HCT116 (cell line): ENCODE measurements around the gene CFAP58. TPM values are rescaled to one million over a fixed set of nuclear protein-coding genes. Genes with fewer than 3 reads are reported as not detected.

Experiments
- ATAC-seq: fragments of 200-7000 bp; cut with Tn5 transposase; 2 replicates; pipeline ENCODE4 v1.9.1; 2020; ENCODE audit warnings: mild to moderate bottlenecking, moderate library complexity
- BruUV-seq: library from RNA; stranded (reverse); fragments of 400-500 nt; replicated peaks from 2 replicates; lab custom pipeline; 2021; lab: Mats Ljungman, UMichigan
- CTCF ChIA-PET: fragments of 300-600 bp; sonication (Branson Sonifier 250); formaldehyde crosslinking; loops from one replicate; lab custom pipeline; 2021; ENCODE audit warnings: antibody characterized with exemption; lab: Charles Lee
- POLR2A ChIA-PET: fragments of 300-600, 350-600 bp; sonication (Branson Sonifier 250); formaldehyde crosslinking; loops from one replicate; lab custom pipeline; 2021; ENCODE audit warnings: antibody characterized with exemption; lab: Charles Lee
- RAD21 ChIA-PET, 2 experiments: fragments of 300-600 bp; sonication (Branson Sonifier 250); formaldehyde crosslinking; loops; one replicate each; lab custom pipeline; 2023; ENCODE audit warnings: low total read pairs in 2 of 2; ENCODE audit not compliant: uncharacterized antibody in 2 of 2, unreplicated experiment in 2 of 2, low non-redundant PET in 1 of 2; lab: Charles Lee
- DNase-seq: peaks from one replicate; pipeline ENCODE4 v3.0.0-alpha.2; 2010; ENCODE audit warnings: low read depth, low spot score
- H2AFZ ChIP-seq: fragments of 200-600 bp; shearing (Covaris generic), sonication (generic); 2 replicates; pipeline ENCODE4 v1.6.1; 2017; ENCODE audit warnings: low read depth, mixed run types, mixed read lengths, antibody characterized with exemption, low read length; ENCODE audit not compliant: poor library complexity, severe bottlenecking
- H3K27ac ChIP-seq: 2 replicates; pipeline ENCODE4 v1.5.1; 2012; ENCODE audit warnings: low read depth, low read length
- H3K27me3 ChIP-seq: fragments of 200-600 bp; sonication (generic); 2 replicates; pipeline ENCODE4 v1.6.1; 2016; ENCODE audit warnings: mixed run types, low read length, mixed read lengths; ENCODE audit not compliant: insufficient read depth
- H3K36me3 ChIP-seq, 2 experiments: fragments of 200-500 bp in 1 of 2; fragments of 200-600 bp in 1 of 2; sonication (Bioruptor generic) in 1 of 2; sonication (generic) in 1 of 2; 2 replicates each; pipeline versions ENCODE4 v1.5.1 to v1.6.1; 2014 to 2016; ENCODE audit warnings: low read length in 2 of 2, inconsistent platforms in 1 of 2, mixed read lengths in 1 of 2, mixed run types in 1 of 2; ENCODE audit not compliant: insufficient read depth in 2 of 2, control insufficient read depth in 1 of 2
- H3K4me1 ChIP-seq, 2 experiments: fragments of 200-600 bp in 1 of 2; sonication (generic) in 1 of 2; 2 replicates each; pipeline versions ENCODE4 v1.5.1 to v1.6.1; 2012 to 2017; ENCODE audit warnings: low read length in 2 of 2, inconsistent platforms in 1 of 2, mild to moderate bottlenecking in 1 of 2, mixed read lengths in 1 of 2, mixed run types in 1 of 2, moderate library complexity in 1 of 2; ENCODE audit not compliant: insufficient read depth in 2 of 2, control insufficient read depth in 1 of 2
- H3K4me2 ChIP-seq: fragments of 200-600 bp; sonication (generic); 2 replicates; pipeline ENCODE4 v1.6.1; 2017; ENCODE audit warnings: mixed run types, low read length, mixed read lengths
- H3K4me3 ChIP-seq, 2 experiments: fragments of 200-600 bp in 1 of 2; sonication (generic) in 1 of 2; replicated peaks in 1 of 2; 2 replicates each; pipeline ENCODE4 v1.5.1; 2011 to 2016; ENCODE audit warnings: low read length in 2 of 2, control low read depth in 1 of 2, low read depth in 1 of 2, mild to moderate bottlenecking in 1 of 2, mixed read lengths in 1 of 2, mixed run types in 1 of 2
- H3K79me2 ChIP-seq: fragments of 200-600 bp; sonication (generic); 2 replicates; pipeline ENCODE4 v1.6.1; 2017; ENCODE audit warnings: mild to moderate bottlenecking, mixed run types, low read length, moderate library complexity, mixed read lengths; ENCODE audit not compliant: insufficient read depth
- H3K9ac ChIP-seq: fragments of 200-600 bp; sonication (generic); 2 replicates; pipeline ENCODE4 v1.6.1; 2016; ENCODE audit warnings: low read length, mixed read lengths
- H3K9me2 ChIP-seq: fragments of 200-600 bp; sonication (generic), shearing (Covaris generic); 2 replicates; pipeline ENCODE4 v1.6.1; 2017; ENCODE audit warnings: mixed run types, mild to moderate bottlenecking, moderate library complexity; ENCODE audit not compliant: insufficient read depth
- H3K9me3 ChIP-seq, 2 experiments: fragments of 200-500 bp in 1 of 2; fragments of 200-600 bp in 1 of 2; sonication (Bioruptor generic) in 1 of 2; sonication (generic) in 1 of 2; 2 replicates each; pipeline ENCODE4 v1.6.1; 2014 to 2017; ENCODE audit warnings: low read length in 2 of 2, mixed read lengths in 2 of 2, inconsistent platforms in 1 of 2, low read depth in 1 of 2, mild to moderate bottlenecking in 1 of 2, mixed run types in 1 of 2, moderate library complexity in 1 of 2; ENCODE audit not compliant: control insufficient read depth in 1 of 2, insufficient read depth in 1 of 2
- H4K20me1 ChIP-seq: fragments of 200-600 bp; sonication (generic), shearing (Covaris generic); 2 replicates; pipeline ENCODE4 v1.6.1; 2017; ENCODE audit warnings: mixed run types, mild to moderate bottlenecking, moderate library complexity; ENCODE audit not compliant: insufficient read depth
- EGR1 ChIP-seq: IDR thresholded peaks from 2 replicates; pipeline ENCODE4 v1.6.1; 2012; ENCODE audit warnings: low read depth
- EZH2 ChIP-seq: fragments of 200-600 bp; sonication (generic); IDR thresholded peaks from 2 replicates; pipeline ENCODE4 v1.6.1; 2017; ENCODE audit warnings: antibody characterized with exemption, mixed run types
- EZH2phosphoT487 ChIP-seq: fragments of 200-600 bp; IDR thresholded peaks from 2 replicates; pipeline ENCODE4 v1.6.1; 2018; ENCODE audit warnings: antibody characterized with exemption, borderline replicate concordance
- FOSL1 ChIP-seq: IDR thresholded peaks from 2 replicates; pipeline ENCODE4 v1.6.1; 2012; ENCODE audit warnings: low read depth
- RAD21 ChIP-seq: IDR thresholded peaks from 2 replicates; pipeline ENCODE4 v1.6.1; 2012; ENCODE audit warnings: low read depth, mild to moderate bottlenecking
- SIN3A ChIP-seq: IDR thresholded peaks from 2 replicates; pipeline ENCODE4 v1.6.1; 2012; ENCODE audit warnings: low read depth
- SP1 ChIP-seq: IDR thresholded peaks from 2 replicates; pipeline ENCODE4 v1.6.1; 2012; ENCODE audit warnings: low read depth
- SRF ChIP-seq: IDR thresholded peaks from 2 replicates; pipeline ENCODE4 v1.6.1; 2012; ENCODE audit warnings: low read depth
- YY1 ChIP-seq: IDR thresholded peaks from 2 replicates; pipeline ENCODE4 v1.6.1; 2011; ENCODE audit warnings: low read length, low read depth, moderate library complexity, mild to moderate bottlenecking; ENCODE audit not compliant: insufficient replicate concordance; ENCODE audit errors: extremely low read depth
- ZNF274 ChIP-seq: fragments of 200-500 bp; sonication (Bioruptor generic); IDR thresholded peaks from 2 replicates; pipeline ENCODE4 v1.6.1; 2014; ENCODE audit warnings: mild to moderate bottlenecking, low read depth, low read length, inconsistent platforms
- intact Hi-C: fragments of 100-400 bp; cut with micrococcal nuclease; formaldehyde crosslinking; loops from 2 replicates; pipeline ENCODE4 v1.10.0; 2022
- total RNA-seq: library from RNA; stranded (reverse); gene quantifications from one replicate; pipeline ENCODE4 v1.2.1, GENCODE V29; 2021; ENCODE audit not compliant: unreplicated experiment
- TF ChIP-seq, protein P1 (sequence below): IDR thresholded peaks from 2 replicates; pipeline ENCODE4 v1.6.1; 2011; ENCODE audit warnings: mild to moderate bottlenecking, low read length, moderate library complexity; ENCODE audit not compliant: insufficient replicate concordance; ENCODE audit errors: extremely low read depth
- TF ChIP-seq, protein P2 (sequence below), 3 experiments: fragments of 200-600 bp in 1 of 3; sonication (generic) in 1 of 3; IDR thresholded peaks in 2 of 3; conservative IDR thresholded peaks in 1 of 3; 2 replicates each; pipeline ENCODE4 v1.5.1; 2012 to 2017; ENCODE audit warnings: low read depth in 2 of 3, low read length in 2 of 3, antibody characterized with exemption in 1 of 3, borderline replicate concordance in 1 of 3, control low read depth in 1 of 3, mild to moderate bottlenecking in 1 of 3, mixed read lengths in 1 of 3, mixed run types in 1 of 3, moderate library complexity in 1 of 3; ENCODE audit not compliant: insufficient read depth in 1 of 3

CFAP58 gene
- total RNA-seq, 1 experiment from 2014 or later: 0.91 TPM

DNA sequence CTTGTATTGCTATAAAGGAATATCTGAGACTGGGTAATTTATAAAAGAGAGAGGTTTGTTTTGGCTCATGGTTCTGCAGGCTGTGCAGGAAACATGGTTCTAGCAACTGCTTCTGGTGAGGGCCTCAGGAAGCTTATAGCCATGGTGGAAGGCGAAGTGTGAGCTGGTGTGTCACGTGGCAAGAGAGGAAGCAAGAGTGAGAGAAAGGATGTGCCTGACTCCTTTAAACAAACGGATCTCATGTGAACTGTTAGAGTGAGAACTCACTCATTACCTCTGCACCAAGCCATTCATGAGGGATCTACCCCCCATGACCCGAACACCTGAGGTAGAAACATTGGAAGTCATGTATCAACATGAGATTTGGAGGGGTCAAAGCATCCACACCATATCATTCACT is 7.7 kb upstream of the CFAP58 start:
- BruUV-seq: no TSS peak
- DNase-seq: no peak
- H3K9me2 ChIP-seq: no peaks in the 10 kb centered on the region
- H3K4me2 ChIP-seq: no peak overlapping the region
- no peak overlapping the region for H3K27ac ChIP-seq
- H3K9me3 ChIP-seq: no peaks in the 10 kb centered on the region
- H3K4me1 ChIP-seq: peaks cover 2 to 14% of the 10 kb centered on the region in 2 experiments; a peak in 3 of 4 replicates
- H3K27me3 ChIP-seq: no peaks in the 10 kb centered on the region
- no peaks in the 10 kb centered on the region for H3K79me2 ChIP-seq
- H3K36me3 ChIP-seq: no peaks in the 10 kb centered on the region
- TF ChIP-seq RAD21 (no peak), FOSL1 (no peak), EZH2 (no peak), ZNF274 (no peak), YY1 (no peak), SIN3A (no peak), EGR1 (no peak), SRF (no peak), EZH2phosphoT487 (no peak), SP1 (no peak)
- TF ChIP-seq, protein P1, sequence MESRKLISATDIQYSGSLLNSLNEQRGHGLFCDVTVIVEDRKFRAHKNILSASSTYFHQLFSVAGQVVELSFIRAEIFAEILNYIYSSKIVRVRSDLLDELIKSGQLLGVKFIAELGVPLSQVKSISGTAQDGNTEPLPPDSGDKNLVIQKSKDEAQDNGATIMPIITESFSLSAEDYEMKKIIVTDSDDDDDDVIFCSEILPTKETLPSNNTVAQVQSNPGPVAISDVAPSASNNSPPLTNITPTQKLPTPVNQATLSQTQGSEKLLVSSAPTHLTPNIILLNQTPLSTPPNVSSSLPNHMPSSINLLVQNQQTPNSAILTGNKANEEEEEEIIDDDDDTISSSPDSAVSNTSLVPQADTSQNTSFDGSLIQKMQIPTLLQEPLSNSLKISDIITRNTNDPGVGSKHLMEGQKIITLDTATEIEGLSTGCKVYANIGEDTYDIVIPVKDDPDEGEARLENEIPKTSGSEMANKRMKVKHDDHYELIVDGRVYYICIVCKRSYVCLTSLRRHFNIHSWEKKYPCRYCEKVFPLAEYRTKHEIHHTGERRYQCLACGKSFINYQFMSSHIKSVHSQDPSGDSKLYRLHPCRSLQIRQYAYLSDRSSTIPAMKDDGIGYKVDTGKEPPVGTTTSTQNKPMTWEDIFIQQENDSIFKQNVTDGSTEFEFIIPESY: no peak
- TF ChIP-seq, protein P2, sequence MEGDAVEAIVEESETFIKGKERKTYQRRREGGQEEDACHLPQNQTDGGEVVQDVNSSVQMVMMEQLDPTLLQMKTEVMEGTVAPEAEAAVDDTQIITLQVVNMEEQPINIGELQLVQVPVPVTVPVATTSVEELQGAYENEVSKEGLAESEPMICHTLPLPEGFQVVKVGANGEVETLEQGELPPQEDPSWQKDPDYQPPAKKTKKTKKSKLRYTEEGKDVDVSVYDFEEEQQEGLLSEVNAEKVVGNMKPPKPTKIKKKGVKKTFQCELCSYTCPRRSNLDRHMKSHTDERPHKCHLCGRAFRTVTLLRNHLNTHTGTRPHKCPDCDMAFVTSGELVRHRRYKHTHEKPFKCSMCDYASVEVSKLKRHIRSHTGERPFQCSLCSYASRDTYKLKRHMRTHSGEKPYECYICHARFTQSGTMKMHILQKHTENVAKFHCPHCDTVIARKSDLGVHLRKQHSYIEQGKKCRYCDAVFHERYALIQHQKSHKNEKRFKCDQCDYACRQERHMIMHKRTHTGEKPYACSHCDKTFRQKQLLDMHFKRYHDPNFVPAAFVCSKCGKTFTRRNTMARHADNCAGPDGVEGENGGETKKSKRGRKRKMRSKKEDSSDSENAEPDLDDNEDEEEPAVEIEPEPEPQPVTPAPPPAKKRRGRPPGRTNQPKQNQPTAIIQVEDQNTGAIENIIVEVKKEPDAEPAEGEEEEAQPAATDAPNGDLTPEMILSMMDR (IDR thresholded peaks at IDR 0.05 in 2 of 3, conservative IDR thresholded peaks at IDR 0.05 in 1 of 3; ENCODE audit: borderline replicate concordance in 1 of 3, insufficient read depth in 1 of 3, low read depth in 2 of 3, low read length in 2 of 3): no peak
- TF ChIP-seq, all 23 proteins: peak for 0
- CTCF ChIA-PET: interaction anchor here (1.4 to 1.6 kb wide), 2 partner anchors 71 to 224 kb away, joined by 3 to 7 read pairs; partner anchors contain the start of gene SFR1
- no peak for ATAC-seq
- intact Hi-C loops: no loop called here
- H2AFZ ChIP-seq: no peak overlapping the region
- POLR2A ChIA-PET: no interaction called here
- no peak overlapping the region for H3K9ac ChIP-seq
- H3K4me3 ChIP-seq: no peak overlapping the region
- no peaks in the 10 kb centered on the region for H4K20me1 ChIP-seq
- RAD21 ChIA-PET: no interaction called here
